Measurements from ENCODE around the gene ZNF79.

ZNF79 gene

DNA sequence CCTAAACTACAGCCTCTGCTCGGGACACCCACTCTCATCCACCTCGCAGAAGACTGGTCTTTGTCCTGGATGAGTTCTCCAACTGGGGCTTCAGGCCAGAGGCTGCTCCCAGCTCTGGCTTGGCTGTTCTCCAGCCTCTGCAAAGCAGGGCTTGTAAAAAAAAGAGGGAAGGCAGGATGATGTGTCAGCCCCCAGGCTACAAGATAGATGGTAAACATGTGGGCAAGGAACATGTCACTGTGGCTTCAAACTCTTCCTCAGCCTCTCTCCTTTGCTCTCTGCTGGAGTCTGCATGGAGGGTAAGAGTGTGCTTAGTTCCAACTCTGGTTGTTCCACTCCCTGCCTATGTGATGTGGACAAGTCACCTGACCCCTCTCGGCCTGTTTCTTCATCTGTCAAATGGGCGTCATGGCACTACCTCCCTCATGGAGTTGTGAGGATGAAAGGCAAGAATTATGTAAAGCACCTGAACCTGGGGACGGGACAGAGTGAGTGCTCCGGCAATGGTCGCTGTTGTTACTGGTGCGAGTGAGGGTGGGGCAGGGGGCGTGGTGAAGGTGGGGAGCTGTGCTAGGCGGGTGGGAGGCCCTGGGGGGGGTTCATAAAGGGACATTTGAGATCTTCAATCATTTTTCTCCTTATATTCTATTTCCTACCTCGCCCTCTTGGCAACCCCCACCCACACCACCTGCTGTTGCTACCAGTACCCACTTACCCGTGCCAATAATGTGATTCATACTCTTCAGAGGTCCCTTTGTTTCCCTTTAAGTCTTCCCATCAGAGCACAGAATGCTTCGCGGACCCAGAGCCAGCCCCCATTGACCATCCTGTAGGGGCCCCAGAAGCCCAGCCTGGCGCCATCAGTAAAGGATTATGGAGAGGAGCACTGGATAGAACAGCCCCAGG is 6.8 kb upstream of the ZNF79 start:
- CTCF ChIA-PET: interaction anchor here (1.5 kb wide), 1 partner anchor 57 kb away, joined by 4 read pairs; no protein-coding TSS in a partner anchor

GRCh38 chr9:127418037-127418471 is 6.1 kb upstream of the ZNF79 start:
- POLR2A ChIA-PET: interaction anchor here (0.8 to 1.0 kb wide), 2 partner anchors 11 to 21 kb away, joined by 3 read pairs; partner anchors contain the start of gene SLC2A8
- DNase-seq (ENCODE audit: extremely low spot score): peak; percentile 57
- CTCF ChIA-PET: interaction anchor here (0.6 to 1.5 kb wide), 2 partner anchors 57 to 173 kb away, joined by 4 read pairs; no protein-coding TSS in a partner anchor
- TF ChIP-seq FOXM1 (IDR thresholded peaks at IDR 0.05; ENCODE audit: borderline replicate concordance) (no peak), PKNOX1 (IDR thresholded peaks at IDR 0.05) (0 out of 2 replicates have a peak, but pooled peaks have one; percentile 23)

More for the DNA sequence above, 6.8 kb upstream of the ZNF79 start:
- TF ChIP-seq FOXM1 (IDR thresholded peaks at IDR 0.05; ENCODE audit: borderline replicate concordance): no peak
- no peak for TF ChIP-seq ELF4 (IDR thresholded peaks at IDR 0.05)
- no peak for TF ChIP-seq BHLHE40 (IDR thresholded peaks at IDR 0.05; ENCODE audit: borderline replicate concordance)
- no peak for TF ChIP-seq PKNOX1 (IDR thresholded peaks at IDR 0.05)
- TF ChIP-seq CTBP1 (IDR thresholded peaks at IDR 0.05; ENCODE audit: borderline replicate concordance): no peak
- TF ChIP-seq TARDBP (IDR thresholded peaks at IDR 0.05): no peak
- no peak for TF ChIP-seq ARNT (IDR thresholded peaks at IDR 0.05)
- TF ChIP-seq LEF1 (IDR thresholded peaks at IDR 0.05; ENCODE audit: borderline replicate concordance): no peak
- TF ChIP-seq L3MBTL2 (conservative IDR thresholded peaks at IDR 0.05): no peak
- no peak for TF ChIP-seq SUZ12 (IDR thresholded peaks at IDR 0.05)
- POLR2A ChIA-PET: interaction anchor here (0.8 kb wide), 1 partner anchor 20 kb away, joined by 3 read pairs; the partner anchor contains the start of gene SLC2A8
- DNase-seq (ENCODE audit: extremely low spot score): no peak

DNA sequence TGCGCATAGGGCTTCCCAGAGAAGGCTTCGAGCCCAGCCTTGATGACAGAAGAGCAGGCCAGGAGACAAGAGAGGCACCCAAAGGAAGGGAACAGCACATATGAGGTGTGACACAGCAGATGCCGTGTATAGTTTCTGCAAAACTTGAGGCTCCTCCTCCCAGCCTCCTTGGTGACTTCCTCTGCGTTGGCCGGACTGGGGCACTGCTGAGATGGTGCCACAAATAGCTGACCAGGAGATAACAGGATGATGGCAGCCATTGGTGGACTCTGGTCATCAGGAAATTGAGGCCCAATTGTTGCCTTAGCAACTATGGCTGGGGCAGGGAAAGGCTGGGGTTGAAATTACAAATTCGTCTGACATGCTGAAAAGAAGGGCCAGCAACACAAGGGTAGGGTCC is 4.8 kb upstream of the ZNF79 start:
- no peak for TF ChIP-seq PKNOX1 (IDR thresholded peaks at IDR 0.05)
- TF ChIP-seq FOXA1 (IDR thresholded peaks at IDR 0.05): no peak
- no peak for TF ChIP-seq NFRKB (IDR thresholded peaks at IDR 0.05)
- no peak for TF ChIP-seq HDGF (IDR thresholded peaks at IDR 0.05; ENCODE audit: borderline replicate concordance)
- TF ChIP-seq FOXM1 (IDR thresholded peaks at IDR 0.05; ENCODE audit: borderline replicate concordance): no peak
- no peak for TF ChIP-seq ZNF384 (IDR thresholded peaks at IDR 0.05)
- TF ChIP-seq SP1 (IDR thresholded peaks at IDR 0.05): no peak
- TF ChIP-seq LEF1 (IDR thresholded peaks at IDR 0.05; ENCODE audit: borderline replicate concordance): no peak
- no peak for TF ChIP-seq L3MBTL2 (conservative IDR thresholded peaks at IDR 0.05)
- no peak for TF ChIP-seq ARNT (IDR thresholded peaks at IDR 0.05)
- TF ChIP-seq FOXK2 (IDR thresholded peaks at IDR 0.05): no peak
- DNase-seq (ENCODE audit: extremely low spot score): no peak
- POLR2A ChIA-PET: no interaction called here
- CTCF ChIA-PET: interaction anchor here (0.5 kb wide), 1 partner anchor 1047 kb away, joined by 4 read pairs; no protein-coding TSS in a partner anchor

DNA sequence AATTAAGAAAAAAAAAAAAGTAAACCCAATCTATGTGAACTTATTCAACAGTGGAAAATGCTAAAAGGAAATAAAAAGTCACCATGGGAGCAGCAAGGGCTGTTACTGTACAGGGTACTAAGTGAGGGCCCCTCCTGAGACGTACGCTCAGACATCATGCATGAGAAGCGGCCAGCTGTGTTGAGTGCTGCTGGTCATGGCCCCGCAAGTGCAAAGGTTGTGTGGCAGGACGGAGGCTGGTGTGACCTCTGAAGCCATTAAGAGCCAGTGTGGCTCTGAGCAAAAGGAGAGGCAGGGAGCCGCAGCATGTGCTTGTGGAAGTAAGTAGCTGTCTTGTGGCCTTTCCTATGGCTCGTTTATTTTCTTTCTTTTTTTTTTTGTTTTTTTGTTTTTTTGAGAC is 3.1 kb upstream of the ZNF79 start:
- DNase-seq (ENCODE audit: extremely low spot score): no peak
- TF ChIP-seq CTBP1 (IDR thresholded peaks at IDR 0.05; ENCODE audit: borderline replicate concordance) (no peak), ARNT (IDR thresholded peaks at IDR 0.05) (no peak), ELF4 (IDR thresholded peaks at IDR 0.05) (no peak), NFRKB (IDR thresholded peaks at IDR 0.05) (no peak), L3MBTL2 (conservative IDR thresholded peaks at IDR 0.05) (no peak), TARDBP (IDR thresholded peaks at IDR 0.05) (no peak), BHLHE40 (IDR thresholded peaks at IDR 0.05; ENCODE audit: borderline replicate concordance) (no peak), ZNF384 (IDR thresholded peaks at IDR 0.05) (no peak), SP1 (IDR thresholded peaks at IDR 0.05) (no peak), FOXK2 (IDR thresholded peaks at IDR 0.05) (no peak), HDGF (IDR thresholded peaks at IDR 0.05; ENCODE audit: borderline replicate concordance) (no peak), FOXM1 (IDR thresholded peaks at IDR 0.05; ENCODE audit: borderline replicate concordance) (no peak), SUZ12 (IDR thresholded peaks at IDR 0.05) (no peak), FOXA1 (IDR thresholded peaks at IDR 0.05) (no peak), PKNOX1 (IDR thresholded peaks at IDR 0.05) (no peak), LEF1 (IDR thresholded peaks at IDR 0.05; ENCODE audit: borderline replicate concordance) (no peak)
- ChIA-PET CTCF (no interaction called here), POLR2A (no interaction called here)

GRCh38 chr9:127422133-127422782 is 1.9 kb upstream of the ZNF79 start:
- POLR2A ChIA-PET: interaction anchor here (1.2 to 2.7 kb wide), 3 partner anchors 22 to 207 kb away, joined by 3 to 18 read pairs (median 3); partner anchors contain the start of gene SLC2A8
- no peak for DNase-seq (ENCODE audit: extremely low spot score)
- no peak for TF ChIP-seq PKNOX1 (IDR thresholded peaks at IDR 0.05)
- TF ChIP-seq FOXM1 (IDR thresholded peaks at IDR 0.05; ENCODE audit: borderline replicate concordance): no peak
- no peak for TF ChIP-seq ZNF384 (IDR thresholded peaks at IDR 0.05)
- no peak for TF ChIP-seq ARNT (IDR thresholded peaks at IDR 0.05)
- no peak for TF ChIP-seq TARDBP (IDR thresholded peaks at IDR 0.05)
- no peak for TF ChIP-seq HDGF (IDR thresholded peaks at IDR 0.05; ENCODE audit: borderline replicate concordance)
- TF ChIP-seq SUZ12 (IDR thresholded peaks at IDR 0.05): no peak
- TF ChIP-seq L3MBTL2 (conservative IDR thresholded peaks at IDR 0.05): no peak
- TF ChIP-seq FOXA1 (IDR thresholded peaks at IDR 0.05): no peak
- TF ChIP-seq SP1 (IDR thresholded peaks at IDR 0.05): no peak
- TF ChIP-seq NFRKB (IDR thresholded peaks at IDR 0.05): no peak
- TF ChIP-seq ELF4 (IDR thresholded peaks at IDR 0.05): no peak
- no peak for TF ChIP-seq FOXK2 (IDR thresholded peaks at IDR 0.05)
- no peak for TF ChIP-seq CTBP1 (IDR thresholded peaks at IDR 0.05; ENCODE audit: borderline replicate concordance)
- CTCF ChIA-PET: no interaction called here

All from HEK293T (cell line).